GM12872 (cell line): ENCODE data around the gene PPP1R13B.

Source experiments
- TF ChIP-seq, protein P1 (sequence below): IDR thresholded peaks from 3 replicates; pipeline ENCODE4 v1.5.1; 2011; ENCODE audit warnings: low read depth, mild to moderate bottlenecking, low read length, moderate library complexity; ENCODE audit not compliant: insufficient read depth

PPP1R13B gene

DNA sequence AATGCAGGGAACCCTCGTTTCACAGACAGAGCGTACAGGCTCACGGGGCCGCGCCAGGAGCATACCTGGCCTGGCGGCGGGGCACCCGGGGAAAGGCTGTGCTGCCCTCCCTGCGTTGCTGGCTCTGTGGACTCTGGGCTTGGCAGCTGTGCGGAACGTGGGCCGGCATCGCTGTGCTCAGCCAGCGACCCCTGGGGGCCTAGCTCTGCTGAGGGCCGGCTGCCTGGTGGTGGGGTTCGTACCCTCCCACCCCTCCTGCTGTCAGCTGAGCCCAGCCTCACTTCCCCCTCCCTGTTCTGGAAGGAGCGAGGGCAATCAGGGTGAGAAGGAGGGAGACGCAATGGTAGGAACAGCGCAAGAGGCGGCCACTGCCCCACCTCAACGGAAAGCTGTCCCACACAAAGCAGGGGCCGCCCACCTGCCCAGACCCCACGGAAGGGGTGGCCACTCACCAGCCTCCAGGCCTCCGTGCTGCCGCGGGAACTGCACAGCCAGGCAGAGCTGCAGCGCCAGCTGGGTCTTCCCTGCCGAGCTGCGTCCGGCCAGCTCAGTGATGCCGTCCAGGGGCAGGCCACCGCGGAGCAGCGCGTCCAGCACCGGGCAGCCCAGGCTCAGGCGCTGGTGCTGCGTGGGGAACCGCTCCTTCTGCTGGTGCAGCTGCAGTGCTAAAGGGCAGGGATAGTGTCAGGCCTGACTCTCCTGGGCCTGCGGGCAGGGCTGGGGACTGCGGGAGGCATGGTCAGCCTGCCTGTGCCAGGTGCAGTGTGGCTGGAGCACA lies 140.6 kb downstream of the PPP1R13B start:
- TF ChIP-seq, protein P1, sequence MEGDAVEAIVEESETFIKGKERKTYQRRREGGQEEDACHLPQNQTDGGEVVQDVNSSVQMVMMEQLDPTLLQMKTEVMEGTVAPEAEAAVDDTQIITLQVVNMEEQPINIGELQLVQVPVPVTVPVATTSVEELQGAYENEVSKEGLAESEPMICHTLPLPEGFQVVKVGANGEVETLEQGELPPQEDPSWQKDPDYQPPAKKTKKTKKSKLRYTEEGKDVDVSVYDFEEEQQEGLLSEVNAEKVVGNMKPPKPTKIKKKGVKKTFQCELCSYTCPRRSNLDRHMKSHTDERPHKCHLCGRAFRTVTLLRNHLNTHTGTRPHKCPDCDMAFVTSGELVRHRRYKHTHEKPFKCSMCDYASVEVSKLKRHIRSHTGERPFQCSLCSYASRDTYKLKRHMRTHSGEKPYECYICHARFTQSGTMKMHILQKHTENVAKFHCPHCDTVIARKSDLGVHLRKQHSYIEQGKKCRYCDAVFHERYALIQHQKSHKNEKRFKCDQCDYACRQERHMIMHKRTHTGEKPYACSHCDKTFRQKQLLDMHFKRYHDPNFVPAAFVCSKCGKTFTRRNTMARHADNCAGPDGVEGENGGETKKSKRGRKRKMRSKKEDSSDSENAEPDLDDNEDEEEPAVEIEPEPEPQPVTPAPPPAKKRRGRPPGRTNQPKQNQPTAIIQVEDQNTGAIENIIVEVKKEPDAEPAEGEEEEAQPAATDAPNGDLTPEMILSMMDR, result no peak

DNA sequence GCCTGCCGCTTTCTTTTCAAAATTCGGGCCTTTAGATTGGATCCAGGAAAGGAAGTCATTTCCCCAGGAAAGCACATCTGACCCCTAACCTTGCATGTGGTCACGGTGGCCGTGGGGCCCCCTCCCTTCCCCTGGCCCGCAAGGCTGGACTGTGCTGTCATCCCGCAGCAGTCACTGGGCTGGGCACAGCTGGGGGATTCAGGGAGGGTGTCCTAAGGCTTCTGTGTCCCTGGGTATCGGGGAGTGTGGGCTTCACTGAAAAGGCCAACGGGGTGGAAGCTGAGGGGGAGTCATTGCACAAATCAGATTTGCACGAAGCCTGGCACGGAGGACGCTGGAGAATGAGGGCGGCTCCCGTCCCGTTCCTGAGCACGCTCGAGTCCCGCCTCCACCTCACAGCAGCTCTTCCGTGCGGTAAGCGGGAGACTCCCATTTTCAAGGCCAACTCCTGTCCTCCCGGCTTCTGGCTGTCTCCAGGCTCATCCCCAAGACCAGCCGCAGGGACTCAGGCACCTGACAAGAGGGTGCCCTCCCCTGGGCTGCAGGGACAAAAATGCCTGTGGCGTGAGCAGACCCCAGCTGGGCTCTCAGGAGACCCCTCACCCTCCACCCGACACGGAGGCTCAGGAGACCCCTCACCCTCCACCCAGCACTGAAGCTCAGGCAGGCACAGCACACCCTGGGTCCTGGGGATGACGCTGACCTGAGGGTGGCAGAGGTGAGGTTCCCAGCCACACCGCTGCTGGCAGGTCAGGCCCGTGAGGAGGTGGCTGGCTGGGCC lies 141.7 kb downstream of the PPP1R13B start:
- TF ChIP-seq, protein P1, result no peak

DNA sequence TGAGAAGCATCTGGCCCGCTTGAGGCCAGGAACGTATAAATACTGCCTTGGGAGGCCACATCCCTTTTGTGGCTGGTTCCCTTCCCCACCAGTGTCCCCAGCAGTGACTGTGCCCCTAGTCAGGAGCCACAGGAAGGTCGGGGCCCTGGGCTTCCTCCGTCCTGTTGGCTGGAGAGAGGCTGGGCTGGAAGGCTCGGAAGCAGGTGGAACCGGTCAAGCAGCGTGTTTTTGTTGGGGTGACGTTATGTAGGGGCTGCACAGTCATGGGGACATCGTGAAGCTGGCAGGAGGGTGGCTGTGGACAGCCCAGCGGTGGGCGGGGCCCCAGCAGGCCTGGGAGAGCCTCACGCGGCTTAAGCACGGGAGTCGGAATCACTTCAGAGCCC lies 142.3 kb downstream of the PPP1R13B start:
- TF ChIP-seq, protein P1, result no peak

DNA sequence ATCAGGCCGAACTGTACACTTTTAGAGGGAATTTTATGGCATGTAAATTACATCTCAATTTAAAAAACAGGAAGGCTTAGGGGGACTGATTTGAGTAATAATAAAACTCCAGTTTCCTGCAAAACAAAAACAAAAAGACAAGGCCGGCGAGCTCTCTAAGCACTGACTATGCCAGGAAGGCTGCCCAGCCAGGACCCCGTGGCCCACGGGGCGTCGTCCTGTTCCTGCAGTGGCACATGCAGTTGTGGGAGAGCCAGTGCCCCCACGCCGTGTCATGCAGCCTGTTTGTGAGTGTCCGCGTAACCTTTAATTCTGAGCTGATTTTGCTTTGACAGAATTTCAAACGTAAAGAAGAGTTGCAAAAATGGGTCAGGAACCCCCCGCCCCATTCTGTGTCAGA lies 142.7 kb downstream of the PPP1R13B start:
- TF ChIP-seq, protein P1, result no peak

DNA sequence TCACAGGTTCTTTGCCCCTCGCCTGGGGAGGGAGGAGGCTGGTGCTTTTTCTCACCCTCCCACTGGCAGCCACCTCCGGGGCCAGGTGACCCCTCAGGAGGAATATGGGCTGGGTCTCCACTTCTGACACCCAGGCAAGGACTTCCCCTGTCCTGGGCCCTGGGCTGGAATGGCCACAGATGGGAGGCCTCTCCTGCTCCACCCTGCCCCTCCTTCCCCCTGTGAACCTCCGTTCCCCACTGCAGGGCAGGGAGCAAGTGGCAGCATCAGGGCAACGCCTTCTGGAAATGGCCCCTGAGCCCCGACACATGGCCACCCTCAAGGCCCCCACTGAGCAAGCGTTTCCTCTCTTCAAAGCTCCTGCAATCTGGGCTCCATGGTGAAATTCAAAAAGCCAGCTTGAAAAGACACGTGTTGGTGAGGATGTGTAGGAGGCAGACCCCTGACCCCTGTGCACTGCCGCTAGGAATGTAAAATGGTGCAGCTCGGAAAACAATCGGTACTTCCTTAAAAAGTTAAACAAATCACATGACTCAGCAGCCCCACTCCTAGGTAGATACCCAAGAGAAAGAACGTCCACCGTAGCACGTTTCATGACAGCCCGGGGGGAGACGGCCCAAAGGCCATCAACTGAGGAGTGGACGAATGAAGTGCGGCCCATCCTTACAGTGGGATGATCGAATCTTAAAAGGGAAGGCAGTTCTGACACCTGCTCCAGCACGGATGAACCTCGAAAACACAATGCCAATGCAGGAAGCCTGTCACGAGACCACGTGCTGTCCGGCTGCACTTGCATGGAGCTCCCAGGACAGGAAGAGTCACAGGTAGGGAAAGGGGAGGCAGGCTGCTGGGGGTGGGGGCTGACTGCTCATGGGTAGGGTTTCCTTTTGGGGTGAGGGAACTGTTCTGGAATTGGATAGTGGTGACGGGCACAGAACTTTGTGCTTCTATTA lies 143.7 kb downstream of the PPP1R13B start:
- TF ChIP-seq, protein P1, result no peak

DNA sequence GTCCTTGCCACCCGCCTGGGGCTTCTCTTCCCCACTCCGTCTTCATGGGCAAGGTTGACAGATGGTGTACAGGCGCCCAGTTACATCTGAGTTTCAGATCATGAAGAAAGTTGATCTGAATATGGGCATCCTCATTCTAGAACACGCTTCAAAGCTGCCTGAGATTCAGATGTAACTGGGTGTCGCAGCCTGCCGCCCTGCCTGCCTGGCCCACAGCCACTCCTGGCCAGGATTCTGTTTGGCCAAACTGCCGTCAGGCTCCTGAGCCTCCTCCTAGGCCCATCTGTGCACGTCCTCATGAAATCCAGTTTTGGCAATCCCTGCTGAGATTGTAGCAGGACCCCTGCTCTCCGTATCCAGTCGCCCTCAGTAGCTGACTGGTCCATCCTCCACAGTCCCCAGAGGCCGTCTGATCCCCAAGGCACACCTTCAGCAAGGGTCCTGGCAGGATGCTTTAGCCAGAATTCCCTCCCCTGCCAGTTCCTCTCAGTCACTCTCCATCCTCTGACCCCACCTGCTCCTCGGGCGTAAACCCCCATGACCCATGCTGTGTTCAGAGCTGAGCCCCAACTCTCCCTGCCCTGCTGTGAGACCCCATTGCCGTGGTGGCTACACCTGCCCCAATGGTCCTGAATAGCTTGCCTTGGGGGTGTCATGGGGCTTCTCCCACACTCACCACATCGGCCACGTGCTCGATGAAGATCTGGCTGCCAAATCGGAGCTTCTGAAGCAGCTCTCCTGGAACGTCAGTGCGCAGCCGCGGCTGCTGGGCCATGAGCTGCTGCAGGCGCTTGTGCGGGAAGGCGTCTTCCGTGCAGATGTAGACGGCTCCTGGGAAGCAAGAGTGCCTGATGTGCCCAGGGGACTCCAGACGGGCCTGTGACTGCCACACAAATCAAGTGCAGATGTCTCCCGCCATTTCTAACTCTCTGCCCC lies 144.6 kb downstream of the PPP1R13B start:
- TF ChIP-seq, protein P1, result no peak
